Body of pancreas (tissue), 4 donors: ENCODE data around the gene RPS18.

ENCODE experiments used
- POLR2A ChIP-seq, 3 donors: fragments of 450-650 bp; IDR thresholded peaks; one replicate each; pipeline ENCODE4 v1.6.1; 2016; ENCODE audit warnings: antibody characterized with exemption in 3 of 3, mild to moderate bottlenecking in 2 of 3
- TF ChIP-seq, protein P1 (sequence below), 7 experiments: fragments of 450-650 bp in 4 of 7; fragments of 200-600 bp in 3 of 7; sonication (generic) in 3 of 7; IDR thresholded peaks; one replicate each; pipeline ENCODE4 v1.5.1; 2016 to 2019; ENCODE audit warnings: antibody characterized with exemption in 7 of 7

DNA sequence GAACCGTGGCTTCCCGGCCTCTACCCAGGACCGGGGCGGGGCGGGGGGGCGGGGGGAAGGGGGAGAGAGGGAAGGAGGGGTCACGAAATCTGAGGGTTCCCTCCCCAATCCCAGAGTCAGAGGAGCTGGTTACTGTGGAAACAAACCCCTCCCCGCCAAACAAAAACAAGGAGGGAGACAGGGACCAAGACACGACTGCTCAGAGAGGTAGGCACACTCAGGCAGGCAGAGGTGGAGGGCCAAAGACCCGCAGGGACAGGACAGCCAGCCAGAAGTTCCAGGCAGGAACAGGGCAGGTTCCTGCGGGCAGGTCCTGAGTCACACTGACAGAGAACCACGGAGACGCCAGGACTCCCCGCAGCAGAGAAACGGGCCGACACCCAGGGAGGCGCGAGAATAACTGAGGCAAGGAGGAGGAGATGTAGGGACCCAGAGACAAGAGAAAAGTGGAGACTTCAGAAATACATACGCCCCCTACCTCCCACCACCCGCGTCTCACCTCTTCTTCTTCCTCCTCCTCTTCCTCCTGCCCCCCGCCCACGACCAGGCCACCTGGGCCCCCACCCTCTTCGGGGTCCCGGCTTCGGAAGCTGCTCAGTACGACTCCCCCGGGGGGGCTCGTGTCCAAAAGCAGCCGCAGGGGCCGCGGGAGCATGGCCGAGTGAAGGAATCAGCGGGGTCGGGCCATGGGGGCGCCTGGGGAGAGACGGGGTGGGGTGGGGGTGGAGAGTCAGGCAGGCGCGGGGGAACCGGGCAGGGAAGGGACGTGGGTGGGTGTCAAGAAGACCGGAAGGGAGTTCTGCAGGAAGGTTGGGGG, 26.3 kb downstream of the RPS18 start:
- peak in 2 of 3 donors; percentile 52 to 68 for TF ChIP-seq POLR2A (IDR thresholded peaks at IDR 0.05)
- TF ChIP-seq, protein P1, sequence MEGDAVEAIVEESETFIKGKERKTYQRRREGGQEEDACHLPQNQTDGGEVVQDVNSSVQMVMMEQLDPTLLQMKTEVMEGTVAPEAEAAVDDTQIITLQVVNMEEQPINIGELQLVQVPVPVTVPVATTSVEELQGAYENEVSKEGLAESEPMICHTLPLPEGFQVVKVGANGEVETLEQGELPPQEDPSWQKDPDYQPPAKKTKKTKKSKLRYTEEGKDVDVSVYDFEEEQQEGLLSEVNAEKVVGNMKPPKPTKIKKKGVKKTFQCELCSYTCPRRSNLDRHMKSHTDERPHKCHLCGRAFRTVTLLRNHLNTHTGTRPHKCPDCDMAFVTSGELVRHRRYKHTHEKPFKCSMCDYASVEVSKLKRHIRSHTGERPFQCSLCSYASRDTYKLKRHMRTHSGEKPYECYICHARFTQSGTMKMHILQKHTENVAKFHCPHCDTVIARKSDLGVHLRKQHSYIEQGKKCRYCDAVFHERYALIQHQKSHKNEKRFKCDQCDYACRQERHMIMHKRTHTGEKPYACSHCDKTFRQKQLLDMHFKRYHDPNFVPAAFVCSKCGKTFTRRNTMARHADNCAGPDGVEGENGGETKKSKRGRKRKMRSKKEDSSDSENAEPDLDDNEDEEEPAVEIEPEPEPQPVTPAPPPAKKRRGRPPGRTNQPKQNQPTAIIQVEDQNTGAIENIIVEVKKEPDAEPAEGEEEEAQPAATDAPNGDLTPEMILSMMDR (IDR thresholded peaks at IDR 0.05), result peak in 1 of 7 experiments; percentile 8
